Left lobe of liver (tissue), 2 donors: ENCODE data around the gene DAAM2. TPM values are rescaled to one million over a fixed set of nuclear protein-coding genes. Genes with fewer than 3 reads are reported as not detected.

Experiments
- ATAC-seq: fragments of 200-7000 bp; cut with Tn5 transposase; one replicate; pipeline ENCODE4 v1.9.1; 2020; ENCODE audit warnings: mild to moderate bottlenecking, moderate library complexity
- DNase-seq: peaks from one replicate; pipeline ENCODE4 v3.0.0-alpha.2; 2020; ENCODE audit warnings: low spot score
- total RNA-seq: library from RNA; stranded (reverse); gene quantifications from one replicate; pipeline ENCODE4 v1.2.1, GENCODE V29; 2021
- donor health status: DM: no; HTN: no; CAD: no; lungs with moderate emphysema.
- donor health status: DM: no; HTN: yes; CAD: no.

DAAM2 gene
- total RNA-seq, 1 donor from 2014 or later, result 6.0 TPM

DNA sequence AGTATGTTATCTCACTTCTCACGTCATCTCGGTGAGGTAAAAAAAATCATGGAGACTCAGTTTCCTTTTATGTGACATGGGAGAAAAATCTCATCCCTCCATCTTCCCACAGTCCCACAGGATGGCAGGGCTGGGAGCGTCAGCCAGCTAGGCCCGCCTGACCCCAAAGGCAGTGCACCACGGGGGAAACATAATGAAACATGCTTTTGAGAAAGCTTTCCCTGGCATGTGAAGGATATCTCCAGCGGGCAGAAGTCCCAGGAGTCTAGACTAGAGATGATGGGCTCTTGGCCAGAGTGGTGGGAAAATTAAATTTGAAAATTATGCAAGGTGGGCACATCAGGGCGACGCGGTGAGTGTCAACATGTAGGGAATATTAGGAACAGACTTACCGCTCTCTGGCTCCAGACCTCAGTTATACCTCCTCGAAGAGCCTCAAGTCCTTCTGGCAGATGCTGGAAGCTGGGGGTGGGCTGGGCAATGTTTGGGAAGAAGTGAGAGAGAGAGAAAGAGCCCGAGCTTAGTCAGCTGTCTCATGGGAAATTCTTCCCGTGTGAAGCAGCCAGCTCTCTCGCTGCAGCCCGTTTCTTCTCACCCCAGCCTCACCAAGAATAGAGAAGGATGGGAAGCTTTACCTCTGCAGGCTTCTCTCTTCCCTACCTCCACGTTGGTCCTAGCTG, 89.8 kb downstream of the DAAM2 start:
- no peak for ATAC-seq

DNA sequence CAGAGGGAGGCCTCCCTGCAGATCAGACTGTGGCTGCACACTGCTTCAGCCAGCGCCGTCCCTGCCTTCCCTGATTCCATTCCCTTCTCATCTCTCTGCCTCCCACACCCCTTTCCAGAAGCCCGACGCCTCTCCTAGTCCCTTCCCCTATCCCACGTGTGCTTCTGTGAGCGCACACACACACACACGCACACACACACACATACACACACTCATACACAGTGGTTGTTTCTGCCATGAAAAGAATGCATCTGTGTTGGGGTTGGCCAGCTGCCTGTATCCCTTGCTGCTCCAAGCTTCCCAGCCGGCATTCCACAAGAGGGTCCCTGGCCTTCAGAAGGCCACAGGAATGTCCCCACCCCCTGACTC, 90.3 kb downstream of the DAAM2 start:
- peak; percentile 28 for ATAC-seq
- DNase-seq, result no peak

More for the DNA sequence above, 89.8 kb downstream of the DAAM2 start:
- no peak for DNase-seq

DNA sequence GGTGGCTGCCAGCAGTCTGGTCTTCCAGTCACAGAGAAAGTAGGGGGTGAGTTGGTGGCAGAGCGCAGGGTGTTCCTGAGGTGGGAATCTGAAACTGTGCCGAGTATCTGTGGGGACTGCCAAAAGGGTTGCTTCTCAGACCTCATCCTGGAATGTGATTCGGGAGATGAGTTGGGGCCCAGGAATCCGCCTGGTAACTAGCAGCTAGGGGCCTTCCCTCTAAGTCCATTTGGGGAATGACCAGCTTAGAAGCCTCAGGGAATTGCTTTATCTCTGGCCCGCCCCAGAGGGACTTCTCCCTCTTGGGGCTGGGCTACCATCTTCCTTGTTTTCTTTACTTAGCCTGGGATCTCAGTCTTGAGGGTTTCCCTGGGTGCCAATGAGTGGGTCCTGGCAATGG, 92.5 kb downstream of the DAAM2 start:
- ATAC-seq (no peak), DNase-seq (no peak)

DNA sequence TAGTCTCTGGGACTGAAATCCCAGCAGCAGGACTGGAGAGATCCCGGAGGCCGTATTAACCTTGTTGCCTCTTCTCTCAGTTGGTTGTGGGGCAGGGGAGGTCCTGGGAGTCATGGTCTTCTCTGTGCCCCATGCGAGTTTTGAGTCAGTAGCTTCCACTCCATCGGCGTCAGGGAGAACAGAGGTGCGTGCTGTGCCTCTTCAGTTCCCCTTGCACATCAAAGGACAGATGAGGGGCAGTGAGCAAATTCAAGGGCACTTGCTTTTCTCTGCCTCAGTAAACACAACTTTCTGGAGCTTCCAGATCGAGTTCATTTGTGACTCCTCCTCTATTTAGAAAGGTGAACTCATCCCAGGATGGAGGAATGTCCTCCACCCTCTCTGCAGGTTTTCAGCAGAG, 93.5 kb downstream of the DAAM2 start:
- ATAC-seq, result no peak
- no peak for DNase-seq

DNA sequence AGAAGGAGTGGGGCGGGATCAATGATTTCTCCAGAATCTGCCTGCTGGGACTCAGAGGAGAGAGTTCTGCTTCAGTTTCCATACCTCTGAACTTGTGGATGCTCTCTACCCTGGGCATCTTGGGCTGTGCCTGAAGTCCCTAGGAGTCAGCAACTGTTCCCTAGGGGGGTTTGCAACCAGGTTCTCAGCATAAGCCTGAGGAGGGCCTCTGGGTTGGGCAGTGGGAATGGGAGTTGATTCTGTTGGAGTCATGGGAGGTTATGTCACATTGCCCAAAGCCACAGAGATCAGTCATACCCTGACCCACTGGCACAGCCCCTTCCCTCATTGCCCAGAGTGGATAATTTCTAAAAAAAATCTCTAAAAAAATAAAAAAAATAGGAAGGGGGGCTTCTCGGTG, 94.7 kb downstream of the DAAM2 start:
- DNase-seq (no peak), ATAC-seq (no peak)

DNA sequence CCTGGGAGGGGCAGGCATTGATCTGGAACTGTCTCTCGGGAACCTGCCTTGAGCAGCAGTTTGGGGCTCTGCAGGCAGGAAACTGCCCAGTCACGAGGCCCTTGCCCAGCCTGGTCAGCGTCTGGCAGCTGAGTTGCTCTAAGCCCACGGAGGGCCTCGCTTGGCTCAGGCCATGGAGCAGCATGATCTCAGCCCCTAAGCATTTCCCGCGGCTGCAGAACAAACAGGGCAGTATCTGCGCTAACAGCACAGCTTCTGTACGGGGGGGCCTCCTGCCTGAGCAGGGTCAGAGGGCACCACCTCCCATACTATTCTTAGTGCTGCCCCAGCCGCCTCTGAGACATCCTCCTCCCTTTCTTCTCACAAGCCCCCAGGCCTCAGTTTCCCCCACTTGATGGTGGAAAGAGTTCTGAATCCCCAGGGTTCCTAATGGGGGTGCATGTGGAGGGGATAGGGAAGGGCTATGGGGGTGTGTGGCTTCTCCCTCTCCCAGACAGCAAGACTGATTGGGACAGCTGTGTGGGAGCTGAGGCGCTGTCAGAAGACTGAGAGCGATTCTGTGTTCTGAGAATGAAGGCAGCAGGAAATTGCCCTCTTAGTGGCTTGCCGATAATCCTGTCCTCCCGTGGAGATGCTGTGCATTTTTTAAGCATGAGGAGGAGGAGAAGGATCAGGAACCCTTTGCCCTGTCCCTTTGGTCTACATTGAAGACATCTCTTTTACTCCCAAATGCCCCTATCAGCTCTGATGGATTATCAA, 95.7 kb downstream of the DAAM2 start:
- DNase-seq, result no peak
- peak; percentile 57 for ATAC-seq

DNA sequence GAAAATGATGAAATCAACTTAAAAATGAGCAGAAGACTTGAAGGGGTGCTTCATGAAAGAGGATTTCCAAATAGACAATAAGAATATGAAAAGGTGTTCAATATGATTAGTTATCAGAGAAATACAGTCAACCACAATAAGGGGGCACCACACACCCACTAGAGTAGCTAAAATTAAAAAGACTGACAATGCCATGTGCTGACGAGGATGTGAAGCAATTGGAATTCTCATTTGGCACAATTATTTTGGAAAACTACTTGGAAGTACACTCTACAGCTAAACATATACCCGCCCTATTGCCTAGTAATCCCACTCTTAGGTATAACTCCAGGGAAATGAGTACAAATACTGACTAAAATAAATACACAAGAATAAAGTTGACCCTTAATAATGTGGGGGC, 97.1 kb downstream of the DAAM2 start:
- DNase-seq, result no peak
- ATAC-seq, result no peak

DNA sequence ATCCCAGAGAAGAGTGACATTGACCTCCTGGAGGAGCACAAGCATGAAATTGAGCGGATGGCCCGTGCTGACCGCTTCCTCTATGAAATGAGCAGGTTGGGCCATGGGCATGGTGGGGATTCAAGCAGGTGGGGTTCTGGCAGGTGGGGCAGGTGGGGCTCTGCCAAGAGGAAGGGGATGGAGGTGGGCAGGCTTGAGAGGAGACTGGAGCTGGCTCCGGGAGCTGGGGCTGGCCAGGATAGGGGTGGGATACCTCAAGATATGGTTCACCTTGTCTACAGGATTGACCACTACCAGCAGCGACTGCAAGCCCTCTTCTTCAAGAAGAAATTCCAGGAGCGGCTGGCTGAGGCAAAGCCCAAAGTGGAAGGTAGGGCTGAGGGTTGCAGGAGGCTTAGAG, 99.2 kb downstream of the DAAM2 start:
- ATAC-seq (no peak), DNase-seq (no peak)

- ATAC-seq, result no peak
Measured at GRCh38 chr6:39891976-39892375, 99.8 kb downstream of the DAAM2 start.

DNA sequence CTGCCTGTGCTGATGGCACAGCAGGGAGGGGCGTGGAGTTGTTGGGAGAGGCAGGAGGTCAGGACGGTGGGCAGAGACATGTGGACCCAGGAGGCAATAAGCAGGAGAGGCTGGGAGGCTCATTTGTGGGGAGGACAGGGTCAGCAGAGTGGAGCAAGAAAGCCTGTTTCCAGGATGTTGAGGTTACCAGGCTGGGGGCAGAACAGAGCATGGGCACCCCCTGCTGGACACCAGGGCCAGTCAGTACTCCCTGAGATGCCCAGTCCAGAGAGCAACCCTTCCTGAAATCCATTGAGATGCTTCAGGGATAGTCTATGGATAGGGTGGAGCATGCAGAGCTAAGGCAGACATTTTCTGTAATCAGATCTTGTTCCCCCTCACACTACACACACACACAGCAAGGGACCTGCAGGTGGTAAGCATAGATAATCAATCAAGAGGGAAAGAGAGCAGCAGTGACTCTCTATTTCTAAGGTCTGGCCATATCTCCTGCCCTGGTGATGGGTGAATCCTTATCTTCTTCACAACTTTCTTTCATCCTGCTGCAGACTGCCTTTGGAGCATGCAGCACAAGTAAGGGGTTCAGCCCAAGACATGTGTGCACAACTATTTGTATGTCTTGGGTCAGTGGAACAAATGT, 100.4 kb downstream of the DAAM2 start:
- DNase-seq (peak; percentile 72), ATAC-seq (peak; percentile 96)

More at GRCh38 chr6:39891976-39892375, 99.8 kb downstream of the DAAM2 start:
- DNase-seq, result no peak

GRCh38 chr6:39893286-39893685, 101.1 kb downstream of the DAAM2 start:
- ATAC-seq (no peak), DNase-seq (no peak)

- DNase-seq, result no peak
- ATAC-seq, result no peak
Measured at GRCh38 chr6:39896701-39897100, 104.5 kb downstream of the DAAM2 start.

DNA sequence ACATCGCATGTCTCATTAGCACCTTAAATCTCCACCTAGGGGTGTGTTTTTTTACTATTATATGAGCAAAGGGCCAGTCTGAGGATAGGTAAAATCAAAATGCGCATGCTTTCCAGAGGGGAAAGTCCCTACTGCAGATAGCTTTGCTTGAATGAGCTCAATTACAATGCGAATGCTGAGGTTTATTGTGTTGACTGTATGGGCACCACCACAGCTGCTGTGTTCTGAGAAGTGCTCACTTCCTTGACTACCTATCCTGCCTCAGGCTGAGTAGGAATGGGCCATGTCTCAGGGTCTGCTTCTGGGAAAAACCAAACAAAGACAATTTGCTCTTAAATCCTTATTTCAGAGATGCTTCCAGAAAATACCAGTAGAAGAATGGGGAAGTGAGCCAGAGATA, 105.5 kb downstream of the DAAM2 start:
- no peak for ATAC-seq
- no peak for DNase-seq

- ATAC-seq, result no peak
- DNase-seq, result no peak
Measured at GRCh38 chr6:39898625-39899024, 106.4 kb downstream of the DAAM2 start.

DNA sequence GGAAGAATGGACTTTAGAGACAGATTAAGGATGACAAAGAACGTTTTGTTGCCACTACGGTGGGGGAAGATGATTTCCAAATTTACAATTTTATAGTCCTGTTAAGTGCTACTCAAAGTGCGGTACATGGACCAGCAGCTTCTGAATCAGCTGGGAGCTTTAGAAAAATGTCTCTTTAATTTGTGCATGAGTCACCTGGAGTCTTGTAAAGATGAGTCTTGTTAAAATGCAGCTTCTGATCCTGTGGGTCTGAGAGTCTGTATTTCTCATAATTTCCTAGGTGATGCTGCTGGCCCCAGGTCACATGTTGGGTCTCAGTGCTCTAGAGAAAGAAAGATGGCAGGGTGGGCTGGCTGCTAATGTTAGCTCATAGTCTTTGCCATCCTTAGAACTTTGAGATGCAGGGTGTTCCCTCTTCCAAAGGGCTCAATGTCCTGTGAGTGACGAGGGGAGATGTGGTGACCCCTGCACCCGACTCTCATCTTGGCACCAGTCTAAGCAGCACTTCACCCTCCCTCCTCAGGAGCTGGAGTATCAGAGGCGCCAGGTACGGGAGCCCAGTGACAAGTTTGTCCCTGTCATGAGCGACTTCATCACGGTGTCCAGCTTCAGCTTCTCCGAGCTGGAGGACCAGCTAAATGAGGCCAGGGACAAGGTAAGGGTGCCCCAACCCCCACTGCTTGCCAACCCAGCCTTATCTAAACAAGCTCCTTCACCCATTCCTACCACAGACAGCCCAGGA, 107.5 kb downstream of the DAAM2 start:
- DNase-seq (no peak), ATAC-seq (no peak)

- ATAC-seq, result no peak
- no peak for DNase-seq
Measured at GRCh38 chr6:39901116-39901655, 109.0 kb downstream of the DAAM2 start.

DNA sequence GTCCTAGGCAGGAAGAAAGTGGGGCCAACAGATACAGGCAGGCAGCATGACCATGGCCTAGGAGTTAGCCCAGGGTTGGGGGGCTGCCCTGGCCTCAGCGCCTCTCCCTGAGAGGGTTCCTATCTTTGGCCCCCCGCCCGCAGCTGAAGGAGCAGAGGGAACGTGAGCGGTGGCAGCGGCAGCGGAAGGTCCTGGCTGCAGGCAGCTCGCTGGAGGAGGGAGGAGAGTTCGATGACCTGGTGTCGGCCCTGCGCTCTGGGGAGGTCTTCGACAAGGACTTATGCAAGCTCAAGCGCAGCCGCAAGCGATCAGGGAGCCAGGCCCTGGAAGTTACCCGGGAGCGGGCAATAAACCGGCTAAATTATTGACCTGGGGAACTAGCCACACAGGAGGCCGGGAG, 109.5 kb downstream of the DAAM2 start:
- DNase-seq (peak; percentile 89), ATAC-seq (peak; percentile 91)

- no peak for DNase-seq
- peak; percentile 11 for ATAC-seq
Measured at GRCh38 chr6:39902136-39902535, 110.0 kb downstream of the DAAM2 start.

DNA sequence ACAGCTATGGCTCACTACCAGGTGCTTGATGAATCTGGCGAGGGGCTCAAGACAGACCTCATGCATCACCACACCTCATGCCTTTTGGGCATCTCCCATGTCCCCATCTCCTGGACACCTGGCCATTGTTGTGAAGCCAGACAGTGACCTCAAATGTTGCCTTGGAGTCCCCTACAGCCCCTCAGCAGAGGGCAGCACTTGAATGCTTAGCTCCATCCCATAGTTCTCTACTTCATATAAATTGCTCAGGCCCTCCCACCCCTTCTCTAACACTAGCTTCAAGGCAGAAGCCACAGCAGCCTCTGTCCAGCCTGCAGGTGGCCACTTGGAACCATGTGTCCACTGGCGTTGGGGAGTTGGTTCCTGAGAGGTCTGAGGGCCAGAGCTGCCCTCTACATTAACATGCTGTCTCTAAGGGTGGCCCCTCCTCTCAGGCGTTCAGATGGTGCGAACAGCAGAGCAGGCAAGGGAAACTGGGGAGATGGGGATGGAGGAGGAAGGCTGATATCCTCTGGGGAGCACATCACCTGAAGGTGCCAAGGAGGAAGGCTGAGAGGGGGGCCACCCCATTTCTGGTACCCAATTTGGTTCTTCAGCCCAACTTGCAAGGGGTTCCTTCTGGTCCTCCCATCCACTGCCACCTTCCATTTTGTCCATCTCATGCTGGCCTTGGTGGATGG, 110.8 kb downstream of the DAAM2 start:
- ATAC-seq (peak; percentile 10), DNase-seq (no peak)

DNA sequence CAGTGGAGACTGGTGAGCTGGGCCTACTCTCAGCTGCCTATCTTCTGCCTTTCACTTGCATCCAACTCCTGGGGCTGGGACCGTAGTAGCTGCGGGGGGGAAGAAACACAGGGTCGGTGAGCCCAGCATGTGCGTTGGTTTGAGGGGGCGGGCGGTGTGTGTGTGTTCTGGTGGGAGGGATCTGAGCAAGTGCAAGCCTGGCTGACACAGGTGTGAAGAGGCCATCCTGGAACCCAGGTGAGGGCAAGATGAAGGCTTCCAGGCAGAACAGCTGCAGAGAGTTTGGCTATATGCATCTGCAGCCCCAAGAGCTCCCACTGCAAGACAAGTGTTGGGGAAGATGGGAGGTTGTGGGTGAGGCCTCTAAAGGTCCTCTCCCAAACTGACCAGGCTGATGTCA, 111.5 kb downstream of the DAAM2 start:
- no peak for DNase-seq

More for the DNA sequence above, 111.5 kb downstream of the DAAM2 start:
- ATAC-seq, result no peak
